GM12874 (cell line): ENCODE results near the gene FAM193B.

ENCODE experiments used
- CTCF ChIP-seq: IDR thresholded peaks from 2 replicates; pipeline ENCODE4 v1.5.1; 2011; ENCODE audit warnings: low read depth, mild to moderate bottlenecking, control low read depth, low read length, moderate library complexity; ENCODE audit not compliant: insufficient read depth

FAM193B gene

GRCh38 chr5:177475563-177476427 lies 78.6 kb downstream of the FAM193B start:
- no peak for TF ChIP-seq CTCF

GRCh38 chr5:177474846-177475562 lies 79.4 kb downstream of the FAM193B start:
- no peak for TF ChIP-seq CTCF

GRCh38 chr5:177474002-177474476 lies 80.3 kb downstream of the FAM193B start:
- no peak for TF ChIP-seq CTCF

- TF ChIP-seq CTCF = no peak
These were observed 80.8 kb downstream of the FAM193B start, which contains the start of gene DBN1 for GRCh38 chr5:177473443-177474001. TSS of gene DBN1 (minus strand) at chr5:177473634. CDS start at chr5:177473521, 113 bp downstream.

- TF ChIP-seq CTCF = peak; percentile 12; the same call in 1 of the 2 replicates
These were observed 81.6 kb downstream of the FAM193B start for GRCh38 chr5:177472460-177473442.

GRCh38 chr5:177471610-177472356 lies 82.6 kb downstream of the FAM193B start:
- no peak for TF ChIP-seq CTCF
